NOMO-1 treated with DMSO at 0.1 percent for 48 hours (cell line): Measurements from ENCODE around the gene IGFBP6.

Experiments used
- DNase-seq: peaks from one replicate; lab custom pipeline; 2025; ENCODE audit not compliant: unreplicated experiment; lab: John Stamatoyannopoulos, UW

IGFBP6 gene

GRCh38 chr12:53115112-53115890 is 17.8 kb downstream of the IGFBP6 start:
- DNase-seq: no peak

- DNase-seq: no peak
Measured at GRCh38 chr12:53115891-53116648, 18.6 kb downstream of the IGFBP6 start.

- DNase-seq: no peak
Measured at GRCh38 chr12:53118751-53119300, 21.4 kb downstream of the IGFBP6 start.

- no peak for DNase-seq
Measured at GRCh38 chr12:53120685-53121525, 23.4 kb downstream of the IGFBP6 start.

GRCh38 chr12:53122961-53123468 is 25.5 kb downstream of the IGFBP6 start:
- no peak for DNase-seq

GRCh38 chr12:53123578-53124351 is 26.3 kb downstream of the IGFBP6 start:
- DNase-seq: no peak

GRCh38 chr12:53124352-53124723 is 26.9 kb downstream of the IGFBP6 start:
- DNase-seq: no peak

- DNase-seq: no peak
Measured at GRCh38 chr12:53127169-53127568, 29.7 kb downstream of the IGFBP6 start.

GRCh38 chr12:53128780-53129569 is 31.5 kb downstream of the IGFBP6 start:
- peak; percentile 42 for DNase-seq

- no peak for DNase-seq
Measured at GRCh38 chr12:53131844-53132243, 34.4 kb downstream of the IGFBP6 start.

GRCh38 chr12:53133722-53134121 is 36.3 kb downstream of the IGFBP6 start:
- DNase-seq: no peak

- DNase-seq: no peak
Measured at GRCh38 chr12:53143355-53143754, 45.9 kb downstream of the IGFBP6 start.

- no peak for DNase-seq
Measured at GRCh38 chr12:53145383-53146260, 48.2 kb downstream of the IGFBP6 start.

GRCh38 chr12:53147181-53147580 is 49.7 kb downstream of the IGFBP6 start:
- no peak for DNase-seq

- no peak for DNase-seq
Measured at GRCh38 chr12:53147653-53148052, 50.2 kb downstream of the IGFBP6 start.

GRCh38 chr12:53151039-53151438 is 53.6 kb downstream of the IGFBP6 start:
- no peak for DNase-seq
